ENCODE data around the gene SRRM5. TPM values are rescaled to one million over a fixed set of nuclear protein-coding genes. Genes with fewer than 3 reads are reported as not detected.

SRRM5 gene
- total RNA-seq, 1 experiment from 2014 or later: 0.70 TPM

GRCh38 chr19:43634506-43634871 lies 22.6 kb downstream of the SRRM5 start:
- H3K27ac ChIP-seq (ENCODE audit: insufficient read length, low read depth, low read length): no peak overlapping the region
- no peak overlapping the region for H3K4ac ChIP-seq (ENCODE audit: low read depth, low read length)
- no peak overlapping the region for H3K56ac ChIP-seq (ENCODE audit: insufficient read length, low read depth, low read length)
- no peak overlapping the region for H2BK20ac ChIP-seq (ENCODE audit: low read depth, low read length, poor library complexity, severe bottlenecking)
- H2AFZ ChIP-seq (ENCODE audit: low read length): no peak overlapping the region
- no peaks in the 10 kb centered on the region for H3K79me2 ChIP-seq (ENCODE audit: insufficient read depth, low read length)
- Mint-ChIP-seq H3K36me3 (ENCODE audit: insufficient read depth in 1 of 3, low read depth in 3 of 3) (peaks cover 0 to 5% (median 0%) of the 10 kb centered on the region in 3 experiments; a peak in 2 of 7 replicates), H3K27ac (no peak overlapping the region; a peak in 1 of 7 replicates), H3K27me3 (ENCODE audit: low read depth) (peaks cover 62% of the 10 kb centered on the region), H3K4me1 (peaks cover 18 to 33% of the 10 kb centered on the region in 2 experiments), H3K4me3 (peak overlapping the region; percentile 61 to 88), H3K9me3 (peaks cover 0 to 2% of the 10 kb centered on the region in 2 experiments; a peak in 1 of 5 replicates)
- no peak overlapping the region for H3K14ac ChIP-seq (ENCODE audit: insufficient read depth, low read length)
- no peaks in the 10 kb centered on the region for H4K20me1 ChIP-seq (ENCODE audit: control insufficient read depth, insufficient read depth, insufficient read length)
- H3T11ph ChIP-seq (ENCODE audit: low read length): no peak overlapping the region
- no peak overlapping the region for H2BK15ac ChIP-seq (ENCODE audit: low read depth, low read length)
- H3K18ac ChIP-seq (ENCODE audit: insufficient read length, low read depth, low read length): peak overlapping the region; percentile 25
- no peak overlapping the region for H4K8ac ChIP-seq (replicated peaks; ENCODE audit: insufficient read length, low read depth, low read length)
- TF ChIP-seq CTCF (conservative IDR thresholded peaks at IDR 0.05): no peak
- H2BK5ac ChIP-seq (ENCODE audit: insufficient read length, low read length): no peak overlapping the region
- peak overlapping the region; percentile 63 for H3K4me2 ChIP-seq (ENCODE audit: insufficient read depth, insufficient read length, low read length)
- H3K9ac ChIP-seq (ENCODE audit: extremely low read depth, insufficient read length, low read length): no peak overlapping the region
- H3K23me2 ChIP-seq (ENCODE audit: insufficient read length, low read depth, low read length, poor library complexity, severe bottlenecking): peaks cover 18% of the 10 kb centered on the region
- peak; percentile 46 for DNase-seq
- H3K23ac ChIP-seq (ENCODE audit: insufficient read length, low read depth, low read length): no peak overlapping the region
- H4K5ac ChIP-seq (ENCODE audit: insufficient read length, low read depth, low read length): no peak overlapping the region
- no peak overlapping the region for H2BK120ac ChIP-seq (ENCODE audit: low read depth, low read length, poor library complexity, severe bottlenecking)
- H3K9me3 ChIP-seq (ENCODE audit: control insufficient read depth, low read depth, low read length): no peaks in the 10 kb centered on the region
- H2BK12ac ChIP-seq (ENCODE audit: insufficient read length, low read depth, low read length): no peak overlapping the region
- H3K27me3 ChIP-seq (ENCODE audit: insufficient read depth, low read length): peaks cover 13% of the 10 kb centered on the region; the same call in 1 of the 2 replicates
- no CpG with 5 or more reads among the region's 5 CpGs for WGBS (ENCODE audit: extremely low coverage, insufficient read length, low lambda C conversion rate)
- no peak overlapping the region for H2AK5ac ChIP-seq (ENCODE audit: insufficient read length, low read length)
- no peak overlapping the region for H4K91ac ChIP-seq (ENCODE audit: insufficient read length, low read depth, low read length)
- no peaks in the 10 kb centered on the region for H3K79me1 ChIP-seq (ENCODE audit: insufficient read depth, low read depth, low read length, poor library complexity, severe bottlenecking)
- peaks cover 3% of the 10 kb centered on the region; the same call in 1 of the 2 replicates for H3K4me1 ChIP-seq (ENCODE audit: insufficient read depth, low read length)
